PC-3 (cell line): ENCODE data around the gene PPP2R1B. TPM values are rescaled to one million over a fixed set of nuclear protein-coding genes. Genes with fewer than 3 reads are reported as not detected.

Source experiments
- ATAC-seq: fragments of 200-7000 bp; cut with Tn5 transposase; 2 replicates; pipeline ENCODE4 v1.9.1; 2020; ENCODE audit warnings: mild to moderate bottlenecking, moderate library complexity
- BruUV-seq: library from RNA; stranded (reverse); fragments of 400-500 nt; replicated peaks from 2 replicates; lab custom pipeline; 2021; lab: Mats Ljungman, UMichigan
- CTCF ChIA-PET: fragments of 300-600 bp; sonication (Branson Sonifier 250); formaldehyde crosslinking; loops from one replicate; lab custom pipeline; 2022; ENCODE audit warnings: antibody characterized with exemption; lab: Charles Lee
- POLR2A ChIA-PET: fragments of 300-600 bp; sonication (Branson Sonifier 250); formaldehyde crosslinking; loops from one replicate; lab custom pipeline; 2022; ENCODE audit warnings: antibody characterized with exemption; ENCODE audit not compliant: unreplicated experiment; lab: Charles Lee
- DNase-seq: peaks from one replicate; pipeline ENCODE4 v3.0.0-alpha.2; 2015
- H2AFZ ChIP-seq: fragments of 300-600 bp; sonication (generic); 2 replicates; pipeline ENCODE4 v1.6.0; 2016; ENCODE audit warnings: antibody characterized with exemption, low read length
- H3F3A ChIP-seq: fragments of 300-600 bp; sonication (generic); one replicate; pipeline ENCODE4 v1.6.0; 2017; ENCODE audit warnings: antibody characterized with exemption, low read length, control low read depth, mild to moderate bottlenecking; ENCODE audit not compliant: unreplicated experiment
- H3K27ac ChIP-seq: fragments of 300-600 bp; sonication (generic); 2 replicates; pipeline ENCODE4 v1.5.1; 2016; ENCODE audit warnings: mild to moderate bottlenecking, low read length
- H3K27me3 ChIP-seq: fragments of 300-600 bp; sonication (generic); 2 replicates; pipeline ENCODE4 v1.6.1; 2016; ENCODE audit warnings: low read length, mixed read lengths
- H3K36me3 ChIP-seq: fragments of 300-600 bp; sonication (generic); 2 replicates; pipeline ENCODE4 v1.6.1; 2016; ENCODE audit warnings: low read depth, mixed run types, low read length, mixed read lengths
- H3K4me1 ChIP-seq: fragments of 300-600 bp; sonication (generic); 2 replicates; pipeline ENCODE4 v1.5.1; 2016; ENCODE audit warnings: low read length; ENCODE audit not compliant: insufficient read depth
- H3K4me2 ChIP-seq: fragments of 300-600 bp; sonication (generic); 2 replicates; pipeline ENCODE4 v1.6.0; 2016; ENCODE audit warnings: low read length
- H3K4me3 ChIP-seq: fragments of 300-600 bp; sonication (generic); 2 replicates; pipeline ENCODE4 v1.5.1; 2016; ENCODE audit warnings: mild to moderate bottlenecking, low read length, mixed read lengths
- H3K79me2 ChIP-seq: fragments of 300-600 bp; sonication (generic); 2 replicates; pipeline ENCODE4 v1.6.1; 2017; ENCODE audit warnings: low read length, mixed read lengths
- H3K9ac ChIP-seq: fragments of 300-600 bp; sonication (generic); 2 replicates; pipeline ENCODE4 v1.6.0; 2016; ENCODE audit warnings: mild to moderate bottlenecking, low read length
- H3K9me2 ChIP-seq: fragments of 300-600 bp; sonication (generic); replicated peaks from 2 replicates; pipeline ENCODE4 v1.6.1; 2016; ENCODE audit warnings: mixed run types, low read length, mixed read lengths
- H3K9me3 ChIP-seq: fragments of 300-600 bp; sonication (generic); 2 replicates; pipeline ENCODE4 v1.6.1; 2016; ENCODE audit warnings: low read length, mixed read lengths
- H4K20me1 ChIP-seq: fragments of 300-600 bp; sonication (generic); 2 replicates; pipeline ENCODE4 v1.6.1; 2016; ENCODE audit warnings: low read length, mixed read lengths
- EZH2 ChIP-seq: fragments of 300-600 bp; sonication (generic); IDR thresholded peaks from one replicate; pipeline ENCODE4 v1.6.1; 2017; ENCODE audit warnings: antibody characterized with exemption, mild to moderate bottlenecking, low read length; ENCODE audit not compliant: unreplicated experiment
- EZH2phosphoT487 ChIP-seq: fragments of 300-600 bp; sonication (generic); IDR thresholded peaks from 2 replicates; pipeline ENCODE4 v1.6.1; 2018; ENCODE audit warnings: mild to moderate bottlenecking, antibody characterized with exemption, low read length, borderline replicate concordance
- intact Hi-C: fragments of 100-400 bp; cut with micrococcal nuclease; formaldehyde crosslinking; loops from 2 replicates; pipeline ENCODE4 v1.9.0; 2023
- total RNA-seq: library from RNA; depleted of rRNA; stranded (reverse); fragments of >200 nt; gene quantifications from 2 replicates; pipeline ENCODE4 v1.2.3, GENCODE V29; 2014
- TF ChIP-seq, protein P1 (sequence below): fragments of 300-600 bp; sonication (generic); conservative IDR thresholded peaks from 2 replicates; pipeline ENCODE4 v1.5.1; 2017; ENCODE audit warnings: antibody characterized with exemption, low read depth, mild to moderate bottlenecking, low read length

PPP2R1B gene
- total RNA-seq, 1 experiment from 2014 or later: 41.5 TPM

DNA sequence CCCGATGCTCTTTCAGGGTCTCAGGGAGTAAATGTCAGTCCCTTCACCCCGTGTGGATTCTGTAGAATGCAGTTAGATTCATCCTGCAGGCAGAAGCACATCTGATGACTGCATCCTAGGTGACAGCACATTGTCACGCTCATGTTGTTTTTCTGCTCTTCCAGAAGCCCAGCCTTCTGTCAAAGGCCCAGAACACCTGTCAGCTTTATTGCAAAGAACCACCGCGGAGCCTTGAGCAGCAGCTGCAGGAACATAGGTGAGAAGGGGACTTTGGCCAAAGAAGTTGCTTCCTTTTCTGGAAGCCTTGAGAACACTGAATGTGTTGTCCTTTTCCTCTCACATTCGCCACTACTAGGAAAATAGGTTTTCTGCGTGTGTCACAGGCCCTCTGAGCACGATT lies 43.7 kb downstream of the PPP2R1B start:
- no peak for DNase-seq
- no peaks in the 10 kb centered on the region for H3K9me2 ChIP-seq
- H3K9me3 ChIP-seq: no peaks in the 10 kb centered on the region
- no peak for ATAC-seq
- no peak overlapping the region for H3K9ac ChIP-seq
- peaks cover 21% of the 10 kb centered on the region for H3K4me1 ChIP-seq
- no peaks in the 10 kb centered on the region for H3K79me2 ChIP-seq
- peaks cover 31% of the 10 kb centered on the region for H3K36me3 ChIP-seq
- ChIA-PET CTCF (no interaction called here), POLR2A (no interaction called here)
- no peak overlapping the region for H3K4me3 ChIP-seq
- TF ChIP-seq EZH2phosphoT487 (no peak), EZH2 (no peak)
- TF ChIP-seq, protein P1, sequence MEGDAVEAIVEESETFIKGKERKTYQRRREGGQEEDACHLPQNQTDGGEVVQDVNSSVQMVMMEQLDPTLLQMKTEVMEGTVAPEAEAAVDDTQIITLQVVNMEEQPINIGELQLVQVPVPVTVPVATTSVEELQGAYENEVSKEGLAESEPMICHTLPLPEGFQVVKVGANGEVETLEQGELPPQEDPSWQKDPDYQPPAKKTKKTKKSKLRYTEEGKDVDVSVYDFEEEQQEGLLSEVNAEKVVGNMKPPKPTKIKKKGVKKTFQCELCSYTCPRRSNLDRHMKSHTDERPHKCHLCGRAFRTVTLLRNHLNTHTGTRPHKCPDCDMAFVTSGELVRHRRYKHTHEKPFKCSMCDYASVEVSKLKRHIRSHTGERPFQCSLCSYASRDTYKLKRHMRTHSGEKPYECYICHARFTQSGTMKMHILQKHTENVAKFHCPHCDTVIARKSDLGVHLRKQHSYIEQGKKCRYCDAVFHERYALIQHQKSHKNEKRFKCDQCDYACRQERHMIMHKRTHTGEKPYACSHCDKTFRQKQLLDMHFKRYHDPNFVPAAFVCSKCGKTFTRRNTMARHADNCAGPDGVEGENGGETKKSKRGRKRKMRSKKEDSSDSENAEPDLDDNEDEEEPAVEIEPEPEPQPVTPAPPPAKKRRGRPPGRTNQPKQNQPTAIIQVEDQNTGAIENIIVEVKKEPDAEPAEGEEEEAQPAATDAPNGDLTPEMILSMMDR: no peak
- H3F3A ChIP-seq: peaks cover 11% of the 10 kb centered on the region
- intact Hi-C loops: no loop called here
- no TSS peak for BruUV-seq
- H4K20me1 ChIP-seq: no peaks in the 10 kb centered on the region
- no peak overlapping the region for H3K27ac ChIP-seq
- H2AFZ ChIP-seq: no peak overlapping the region
- no peak overlapping the region for H3K4me2 ChIP-seq
- no peaks in the 10 kb centered on the region for H3K27me3 ChIP-seq

GRCh38 chr11:111720801-111721494 lies 45.2 kb downstream of the PPP2R1B start:
- intact Hi-C loops: no loop called here
- H3K4me1 ChIP-seq: peaks cover 21% of the 10 kb centered on the region
- peaks cover 31% of the 10 kb centered on the region for H3K36me3 ChIP-seq
- H3K4me3 ChIP-seq: no peak overlapping the region
- no peaks in the 10 kb centered on the region for H3K27me3 ChIP-seq
- no peaks in the 10 kb centered on the region for H3K9me2 ChIP-seq
- ChIA-PET POLR2A (no interaction called here), CTCF (no interaction called here)
- no peaks in the 10 kb centered on the region for H3K79me2 ChIP-seq
- H3K9me3 ChIP-seq: no peaks in the 10 kb centered on the region
- H3F3A ChIP-seq: peaks cover 11% of the 10 kb centered on the region
- H3K4me2 ChIP-seq: no peak overlapping the region
- TF ChIP-seq EZH2: no peak
- TF ChIP-seq, protein P1: no peak
- TF ChIP-seq EZH2phosphoT487: no peak
- no peak overlapping the region for H3K27ac ChIP-seq
- no peaks in the 10 kb centered on the region for H4K20me1 ChIP-seq
- DNase-seq (no peak), ATAC-seq (no peak)
- H3K9ac ChIP-seq: no peak overlapping the region
- BruUV-seq: no TSS peak
- H2AFZ ChIP-seq: no peak overlapping the region

DNA sequence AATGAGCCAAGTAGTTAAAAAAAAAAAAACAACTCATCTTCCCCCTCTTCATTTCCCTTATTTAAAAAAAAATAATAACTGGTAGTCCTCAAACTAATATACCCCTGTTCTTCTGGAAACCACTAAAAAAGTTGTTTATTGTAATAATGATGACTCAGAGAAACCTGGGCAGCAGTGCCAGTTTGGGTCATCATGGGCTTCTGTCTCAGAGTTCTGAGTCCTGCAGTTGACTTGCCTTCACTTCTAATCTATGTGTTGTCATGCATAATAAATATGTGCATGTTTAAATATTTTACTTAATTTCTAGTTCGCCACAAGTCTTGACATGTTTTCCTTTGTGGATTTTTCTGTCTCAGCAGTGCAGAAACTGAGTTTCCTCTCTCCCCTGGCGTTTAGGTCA lies 46.8 kb downstream of the PPP2R1B start:
- peaks cover 11% of the 10 kb centered on the region for H3F3A ChIP-seq
- H3K79me2 ChIP-seq: no peaks in the 10 kb centered on the region
- H2AFZ ChIP-seq: no peak overlapping the region
- H3K9ac ChIP-seq: no peak overlapping the region
- no peaks in the 10 kb centered on the region for H4K20me1 ChIP-seq
- no peaks in the 10 kb centered on the region for H3K9me2 ChIP-seq
- H3K9me3 ChIP-seq: no peaks in the 10 kb centered on the region
- ATAC-seq: 0 out of 2 replicates have a peak, but pooled peaks have one; percentile 6
- BruUV-seq: no TSS peak
- ChIA-PET CTCF (interaction anchor here (0.5 kb wide), 1 partner anchor 22 kb away, joined by 3 read pairs; no protein-coding TSS in a partner anchor), POLR2A (no interaction called here)
- peak overlapping the region; percentile 72; the same call in 1 of the 2 replicates for H3K4me2 ChIP-seq
- peak; percentile 37 for DNase-seq
- peaks cover 21% of the 10 kb centered on the region for H3K4me1 ChIP-seq
- no peaks in the 10 kb centered on the region for H3K27me3 ChIP-seq
- no peak for TF ChIP-seq EZH2
- TF ChIP-seq EZH2phosphoT487: no peak
- TF ChIP-seq, protein P1: no peak
- peaks cover 31% of the 10 kb centered on the region for H3K36me3 ChIP-seq
- H3K27ac ChIP-seq: peak overlapping the region; percentile 81
- H3K4me3 ChIP-seq: no peak overlapping the region
- intact Hi-C loops: no loop called here
